HG03575 (cell line): ENCODE data around the gene ZNF791.
"Not testable (repeated sequence)": the region's sequence is repeated elsewhere in the genome, so short reads cannot be mapped to it uniquely, and the experiment has no call there.

ENCODE experiments used
- ATAC-seq: cut with Tn5 transposase; IDR thresholded peaks from one replicate; pipeline ENCODE4 v1.9.1; 2021; ENCODE audit not compliant: unreplicated experiment, insufficient number of reproducible peaks, low FRiP score; ENCODE audit errors: extremely low read depth

Gene ZNF791

DNA sequence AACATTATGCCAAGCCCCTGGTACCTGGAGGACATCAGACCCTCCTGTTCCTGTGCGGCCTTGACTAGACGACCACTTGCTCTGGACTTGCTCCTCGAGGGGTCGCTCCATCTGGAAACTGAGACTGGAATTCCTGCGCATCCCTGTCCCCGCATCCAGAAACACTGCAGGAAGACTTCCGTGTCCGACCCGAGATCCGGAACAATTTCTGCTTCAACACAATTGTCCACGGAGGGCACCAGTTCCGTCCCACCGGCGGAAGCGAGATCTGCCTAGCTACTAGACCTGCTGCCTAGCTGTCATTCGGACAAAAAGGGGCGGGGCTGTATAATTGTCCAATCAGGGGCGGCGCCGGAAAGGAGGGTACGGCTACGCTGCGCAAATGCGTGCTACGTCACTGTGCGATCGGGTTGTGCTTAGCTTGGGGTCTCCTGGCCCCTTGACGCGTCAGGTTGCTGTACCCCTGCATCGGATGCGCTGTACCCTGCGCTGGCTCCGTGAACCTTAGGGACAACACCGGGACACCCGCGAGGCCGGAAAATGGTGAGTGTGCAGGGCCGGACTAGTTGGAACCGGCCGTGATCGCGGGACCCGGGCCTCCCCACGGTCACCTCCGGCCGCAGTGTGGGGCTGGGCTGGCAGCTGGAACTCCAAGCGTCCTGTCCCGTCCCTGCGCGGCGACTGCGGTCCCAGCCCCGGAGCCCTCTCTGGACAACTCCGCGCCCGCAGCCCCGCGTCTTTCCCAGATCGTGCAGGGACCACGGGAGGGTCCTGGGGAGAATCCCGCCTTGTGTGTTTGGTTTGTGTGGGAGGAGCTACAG is at the start of gene ZNF791, which contains the start of gene ZNF490:
TSS of gene ZNF791 (plus strand) at position 381 of the 821 bp plus-strand sequence. CDS start at position 541, 160 bp downstream.
TSS of gene ZNF490 (minus strand) at position 274 of the 821 bp plus-strand sequence. CDS start at position 141, 133 bp downstream.
- ATAC-seq, result no peak

DNA sequence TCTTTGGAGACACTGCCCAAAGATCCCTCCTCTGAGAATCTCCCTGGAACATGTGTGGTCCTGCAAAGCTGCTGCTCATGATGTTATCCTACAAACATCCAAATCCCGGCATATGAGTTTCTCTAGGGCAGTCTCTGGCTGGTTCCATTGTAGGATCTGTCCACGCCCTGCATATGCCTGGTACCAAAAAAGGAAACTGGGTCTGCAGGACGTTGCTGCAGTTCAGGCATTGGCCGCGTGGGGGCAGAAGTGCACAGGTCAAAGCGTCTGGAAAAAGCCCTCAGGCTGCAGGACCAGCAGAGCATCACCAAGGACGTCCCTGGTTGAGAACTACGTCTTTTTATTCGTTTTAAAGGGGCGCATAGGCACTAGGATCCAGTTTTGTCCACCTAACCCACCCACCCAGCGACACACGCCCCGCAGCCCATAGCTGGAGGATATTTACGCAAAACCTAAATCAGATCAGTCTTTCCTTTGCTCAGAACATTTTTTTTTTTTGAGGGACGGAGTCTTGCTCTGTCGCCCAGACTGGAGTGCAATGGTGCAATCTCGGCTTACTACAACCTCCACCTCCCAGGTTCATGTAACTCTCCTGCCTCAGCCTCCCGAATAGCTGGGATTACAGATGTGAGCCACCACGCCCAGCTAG is 46.6 kb upstream of the ZNF791 start:
- no peak for ATAC-seq

DNA sequence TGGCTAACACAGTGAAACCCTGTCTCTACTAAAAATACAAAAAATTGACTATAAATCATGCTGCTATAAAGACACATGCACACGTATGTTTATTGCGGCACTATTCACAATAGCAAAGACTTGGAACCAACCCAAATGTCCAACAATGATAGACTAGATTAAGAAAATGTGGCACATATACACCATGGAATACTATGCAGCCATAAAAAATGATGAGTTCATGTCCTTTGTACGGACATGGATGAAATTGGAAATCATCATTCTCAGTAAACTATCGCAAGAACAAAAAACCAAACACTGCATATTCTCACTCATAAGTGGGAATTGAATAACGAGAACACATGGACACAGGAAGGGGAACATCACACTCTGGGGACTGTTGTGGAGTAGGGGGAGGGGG is 44.3 kb upstream of the ZNF791 start:
- ATAC-seq, result not testable (repeated sequence)

DNA sequence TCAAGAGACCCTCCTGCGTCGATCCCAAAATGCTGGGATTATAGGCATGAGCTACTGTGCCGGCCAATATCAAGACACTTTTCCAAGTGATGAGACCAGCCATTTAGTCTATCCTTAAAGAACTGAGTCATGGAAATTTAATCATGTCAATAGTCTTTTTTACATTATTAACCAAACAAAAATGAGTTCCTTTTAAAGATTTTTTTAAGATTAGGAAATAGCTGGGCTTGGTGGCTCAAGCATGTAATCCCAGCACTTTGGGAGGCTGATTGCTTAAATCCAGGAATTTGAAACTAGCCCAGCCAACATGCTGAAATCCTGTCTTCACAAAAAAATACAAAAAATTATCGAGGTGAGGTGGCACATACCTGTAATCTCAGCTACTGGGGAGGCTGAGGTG is 42.8 kb upstream of the ZNF791 start:
- ATAC-seq, result no peak

DNA sequence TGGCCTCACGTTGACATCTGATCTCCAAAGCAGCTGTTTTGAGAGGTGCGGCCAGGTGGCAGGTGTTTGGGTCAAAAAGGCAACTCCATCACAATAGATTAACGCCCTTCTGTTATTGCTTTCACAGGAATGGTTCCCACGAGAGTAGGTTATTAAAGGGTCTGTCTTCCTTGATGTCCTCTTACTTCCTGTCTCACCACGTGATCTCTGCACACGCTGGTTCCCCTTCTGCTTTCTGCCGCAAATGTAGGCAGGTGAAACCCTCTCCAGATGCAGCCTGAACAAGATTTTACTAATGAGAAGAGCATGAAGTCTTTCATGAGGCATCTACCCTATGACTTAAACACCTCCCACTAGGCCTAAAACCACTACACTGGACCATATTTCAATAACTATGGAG is 36.7 kb upstream of the ZNF791 start:
- ATAC-seq, result no peak

DNA sequence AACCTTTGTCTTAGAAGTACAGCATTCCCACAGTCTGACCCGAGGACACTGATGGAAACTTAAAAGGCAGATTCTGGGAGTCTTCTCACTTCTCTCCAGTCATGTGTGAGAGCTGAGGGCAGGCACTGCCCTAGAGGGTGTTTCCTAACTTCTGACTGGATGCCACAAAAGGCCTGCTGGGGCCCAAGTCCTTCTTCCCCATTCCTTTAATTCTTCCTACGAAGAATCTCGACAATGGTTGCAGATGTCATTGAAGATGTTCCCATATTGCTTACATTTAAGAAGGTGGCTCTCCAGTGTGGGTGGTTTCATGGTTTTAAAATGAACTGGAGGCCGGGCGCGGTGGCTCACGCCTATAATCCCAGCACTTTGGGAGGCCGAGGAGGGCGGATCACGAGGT is 32.1 kb upstream of the ZNF791 start:
- ATAC-seq, result no peak

DNA sequence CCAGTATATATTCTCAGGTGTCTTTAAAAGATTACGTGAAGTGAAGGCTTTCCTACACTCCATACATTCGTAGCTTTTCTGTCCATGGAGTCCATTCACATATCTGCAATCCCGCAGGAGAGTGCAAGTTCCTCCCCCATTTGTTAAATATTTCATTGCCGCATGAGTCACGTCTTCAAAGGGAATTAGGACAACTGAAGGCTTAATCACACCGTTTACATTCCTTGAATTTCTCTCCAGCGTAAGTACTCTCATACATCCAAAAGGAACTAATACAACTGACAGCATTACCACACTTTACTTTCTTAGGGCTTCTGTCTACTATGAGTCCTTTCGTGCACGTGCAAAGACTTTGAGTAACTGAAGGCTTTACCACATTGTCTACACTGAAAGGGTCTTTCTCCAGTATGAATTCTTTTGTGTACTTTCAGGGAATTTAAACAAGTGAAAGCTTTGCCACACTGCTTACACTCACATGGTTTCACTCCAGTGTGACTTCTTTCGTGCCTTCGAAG is 30.5 kb upstream of the ZNF791 start:
- ATAC-seq, result no peak

DNA sequence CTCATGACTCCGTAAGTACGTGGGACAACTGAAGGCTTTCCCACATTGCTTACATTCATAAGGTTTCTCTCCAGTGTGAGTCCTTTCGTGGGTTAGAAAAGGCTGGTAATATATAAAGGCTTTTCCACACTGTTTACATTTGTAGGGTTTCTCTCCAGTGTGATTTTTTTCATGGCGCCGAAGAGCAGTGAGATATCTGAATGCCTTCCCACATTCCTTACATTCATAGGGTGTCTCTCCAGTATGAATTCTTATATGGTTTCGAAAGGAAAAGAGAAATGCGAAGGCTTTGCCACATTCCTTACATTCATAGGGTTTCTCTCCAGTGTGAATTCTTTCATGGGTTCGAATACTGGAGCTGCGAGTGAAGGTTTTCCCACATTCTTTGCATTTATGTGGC is 29.6 kb upstream of the ZNF791 start:
- no peak for ATAC-seq

DNA sequence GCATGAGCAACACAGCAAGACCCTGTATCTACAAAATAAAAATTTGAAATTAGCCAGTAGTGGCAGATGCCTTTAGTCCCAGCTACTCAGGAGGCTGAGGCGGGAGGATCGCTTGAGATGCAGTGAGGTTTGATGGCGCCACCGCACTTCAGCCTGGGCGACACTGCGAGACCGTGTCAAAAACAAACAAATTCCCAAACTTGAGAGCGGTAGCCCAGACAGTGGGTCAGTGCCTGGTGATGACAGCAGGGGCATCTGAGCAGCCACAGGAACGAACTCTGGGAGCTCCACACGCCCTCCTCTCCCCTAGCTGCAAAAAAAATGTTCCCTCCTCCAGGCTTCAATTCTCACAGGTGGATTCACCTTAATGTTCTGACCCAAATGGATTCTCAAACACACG is 14.2 kb upstream of the ZNF791 start:
- no peak for ATAC-seq

DNA sequence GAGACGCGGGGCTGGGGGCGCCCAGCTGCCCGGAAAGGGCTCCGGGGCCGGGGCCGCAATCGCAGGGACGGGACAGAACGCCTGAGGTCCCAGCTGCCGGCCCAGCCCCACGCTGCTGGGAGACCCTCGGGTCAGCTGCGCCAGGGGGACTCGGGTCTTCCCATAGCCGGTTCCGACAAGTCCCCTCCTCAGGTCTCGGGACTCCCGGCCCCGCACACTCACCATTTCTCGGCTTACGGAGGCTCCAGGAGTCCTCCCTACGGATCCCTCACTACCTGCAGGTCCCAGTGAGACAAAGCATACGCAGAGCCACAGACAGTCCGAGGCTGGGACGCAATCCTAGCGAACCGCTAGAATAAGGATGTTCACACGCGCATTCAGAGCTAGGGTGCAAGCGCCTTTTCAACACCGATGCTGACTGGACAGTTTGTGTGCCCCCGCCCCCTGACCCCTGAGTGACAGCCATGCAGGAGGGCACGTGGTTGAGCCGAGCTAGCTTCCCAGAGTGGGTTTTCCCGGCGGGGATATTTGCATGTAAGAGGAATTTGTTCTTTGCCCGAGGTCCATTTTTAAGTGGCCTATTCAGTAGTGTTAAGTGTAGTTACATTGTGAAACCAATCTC is 13.7 kb upstream of the ZNF791 start:
- no peak for ATAC-seq

DNA sequence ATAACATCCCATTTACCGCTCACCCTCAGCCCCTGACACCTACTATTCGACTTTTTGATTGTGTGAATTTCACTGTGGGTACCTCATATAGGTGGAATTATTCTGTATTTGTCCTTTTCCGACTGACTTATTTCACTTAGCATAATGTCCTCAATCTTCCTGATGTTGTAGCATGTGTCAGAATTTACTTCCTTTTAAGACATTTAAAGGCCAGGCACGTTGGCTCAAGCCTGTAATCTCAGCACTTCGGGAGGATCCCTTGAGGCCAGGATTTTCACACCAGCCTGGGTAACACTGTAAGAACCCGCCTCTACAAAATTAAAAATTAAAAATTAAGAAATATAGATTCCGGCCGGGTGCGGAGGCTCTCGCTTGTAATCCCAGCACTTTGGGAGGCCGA is 13.1 kb upstream of the ZNF791 start:
- no peak for ATAC-seq

DNA sequence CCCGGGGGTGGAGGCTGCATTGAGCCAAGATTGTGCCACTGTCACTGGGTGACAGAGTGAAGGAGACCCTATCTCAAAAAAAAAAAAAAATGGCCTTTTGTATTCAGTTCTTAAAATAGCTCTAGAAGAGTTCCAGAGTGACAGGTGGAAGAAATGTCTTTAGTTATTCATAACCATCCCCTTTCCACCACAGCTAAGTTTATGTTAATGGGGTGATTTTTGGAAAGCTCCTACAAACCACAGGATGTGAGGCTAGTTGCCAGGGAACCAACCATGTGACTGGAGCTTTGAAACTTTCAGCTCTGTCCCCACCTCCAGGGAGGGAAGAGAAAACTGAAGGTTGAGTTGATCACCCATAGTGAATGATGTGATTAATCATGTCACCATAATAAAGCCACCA is 7.0 kb upstream of the ZNF791 start:
- no peak for ATAC-seq

DNA sequence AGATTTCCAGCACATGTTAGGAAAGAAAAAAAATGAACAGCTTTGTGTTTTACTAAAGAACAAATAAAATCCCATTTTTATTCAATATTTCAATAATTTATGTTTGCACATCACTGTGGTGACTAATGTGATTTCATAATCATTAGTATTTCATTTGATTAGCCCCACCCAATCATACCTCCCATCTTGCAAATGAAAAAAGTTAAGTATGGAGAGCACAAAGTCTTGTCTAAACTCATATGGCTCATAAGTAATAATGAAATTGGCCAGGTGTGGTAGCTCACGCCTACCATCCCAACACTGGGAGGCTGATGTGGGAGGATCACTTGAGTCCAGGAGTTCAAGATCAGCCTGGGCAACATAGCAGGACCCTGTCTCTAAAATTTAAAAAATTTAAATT is 3.9 kb upstream of the ZNF791 start:
- no peak for ATAC-seq

DNA sequence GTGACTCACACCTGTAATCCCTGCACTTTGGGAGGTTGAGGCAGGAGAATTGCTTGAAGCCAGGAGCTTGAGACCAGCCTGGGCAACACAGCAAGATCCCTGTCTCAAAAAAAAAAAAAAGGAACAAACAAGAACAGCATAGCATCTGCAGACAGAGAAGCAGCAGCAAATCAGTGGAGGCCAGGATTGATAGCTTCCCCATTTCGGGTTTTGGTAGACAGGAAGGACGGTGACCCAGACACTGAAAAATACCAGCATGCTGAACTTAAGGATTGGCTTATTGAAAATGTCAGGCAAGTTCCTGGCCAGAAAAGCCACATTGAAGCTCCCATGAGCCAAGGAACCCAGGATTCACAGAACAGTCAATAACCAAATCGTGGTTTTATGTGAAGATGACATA is 3.1 kb upstream of the ZNF791 start:
- no peak for ATAC-seq

DNA sequence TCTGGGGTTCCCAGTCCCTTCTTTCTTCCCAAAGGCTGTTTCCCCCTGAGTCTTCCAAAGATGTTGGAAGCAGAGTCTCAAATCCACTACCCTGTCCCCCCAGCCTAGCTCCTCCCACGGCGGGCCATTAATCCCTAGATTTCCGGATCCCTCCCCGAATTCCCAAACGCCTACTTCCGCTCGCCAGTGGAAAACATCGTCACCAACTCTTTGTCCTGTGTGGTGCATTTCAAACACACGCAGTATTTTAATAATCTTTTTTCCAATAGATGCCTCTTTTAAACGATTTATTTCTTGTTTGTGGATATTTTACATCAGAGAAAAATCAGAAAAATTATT is 610 bp downstream of the ZNF791 start:
- no peak for ATAC-seq

DNA sequence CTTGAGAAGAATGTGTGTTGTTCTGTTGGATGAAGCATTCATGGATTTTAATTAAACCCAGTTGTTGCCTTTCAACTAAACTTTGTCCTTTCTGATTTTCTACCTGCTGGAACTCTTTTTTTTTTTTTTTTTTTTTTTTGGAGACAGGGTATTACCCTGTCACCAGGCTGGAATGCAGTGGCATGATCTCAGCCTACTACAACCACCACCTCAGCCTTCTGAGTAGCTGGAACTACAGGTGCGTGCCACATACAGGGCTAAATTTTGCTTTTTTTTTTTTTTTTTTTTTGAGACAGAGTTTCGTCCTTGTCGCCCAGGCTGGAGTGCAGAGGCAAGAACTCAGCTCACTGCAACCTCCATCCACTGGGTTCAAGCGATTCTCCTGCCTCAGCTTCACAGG is 6.9 kb downstream of the ZNF791 start:
- no peak for ATAC-seq

DNA sequence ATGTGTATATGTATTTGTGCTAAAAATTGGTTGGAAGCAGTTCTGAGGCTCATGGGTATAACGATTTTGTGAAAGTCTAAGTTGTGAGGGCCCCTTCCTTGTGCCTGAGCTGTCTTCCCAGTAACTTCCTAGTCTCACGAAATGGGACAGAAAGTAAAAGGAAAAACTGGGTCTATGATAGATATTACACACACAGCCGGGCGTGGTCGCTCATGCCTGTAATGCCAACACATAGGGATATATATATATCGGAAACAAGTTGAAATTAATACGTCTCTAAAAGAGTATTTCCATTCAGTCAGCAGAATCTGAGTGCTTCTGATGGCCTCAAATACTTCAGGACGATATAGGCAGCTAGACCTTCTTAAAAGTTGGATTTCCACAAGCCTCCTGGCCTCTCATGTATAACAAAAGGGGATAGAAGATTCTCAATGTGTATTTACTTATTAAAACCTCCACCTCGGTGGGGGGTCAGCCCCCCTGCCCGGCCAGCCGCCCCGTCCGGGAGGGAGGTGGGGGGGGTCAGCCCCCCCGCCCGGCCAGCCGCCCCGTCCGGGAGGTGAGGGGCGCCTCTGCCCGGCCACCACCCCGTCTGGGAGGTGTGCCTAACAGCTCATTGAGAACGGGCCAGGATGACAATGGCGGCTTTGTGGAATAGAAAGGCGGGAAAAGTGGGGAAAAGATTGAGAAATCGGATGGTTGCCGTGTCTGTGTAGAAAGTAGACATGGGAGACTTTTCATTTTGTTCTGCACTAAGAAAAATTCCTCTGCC is 10.7 kb downstream of the ZNF791 start:
- ATAC-seq, result not testable (repeated sequence)

DNA sequence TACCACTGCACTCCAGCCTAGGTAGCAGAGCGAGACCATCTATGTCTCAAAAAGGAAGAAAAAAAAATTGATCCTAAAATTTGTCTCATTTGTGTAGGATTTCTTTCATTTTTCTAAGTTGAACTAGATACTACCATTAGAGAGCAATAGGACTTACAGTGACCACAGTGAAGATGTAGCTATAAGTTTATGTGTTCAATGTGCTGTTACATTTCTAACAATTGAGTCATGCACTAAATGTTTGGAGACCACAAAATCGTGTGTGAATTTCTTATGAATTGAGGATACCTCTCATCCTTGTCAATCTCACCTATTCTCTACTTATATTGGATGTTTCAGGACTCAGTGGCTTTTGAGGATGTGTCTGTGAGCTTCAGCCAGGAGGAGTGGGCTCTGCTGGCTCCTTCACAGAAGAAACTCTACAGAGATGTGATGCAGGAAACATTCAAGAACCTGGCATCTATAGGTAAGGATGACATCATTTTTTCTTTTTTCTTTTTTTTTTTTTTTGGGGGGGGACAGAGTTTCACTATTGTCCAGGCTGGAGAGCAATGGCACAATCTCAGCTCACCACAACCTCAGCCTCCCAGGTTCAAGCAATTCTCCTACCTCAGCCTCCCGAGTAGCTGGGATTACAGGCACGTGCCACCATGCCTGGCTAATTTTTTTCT is 12.8 kb downstream of the ZNF791 start:
- ATAC-seq, result no peak

DNA sequence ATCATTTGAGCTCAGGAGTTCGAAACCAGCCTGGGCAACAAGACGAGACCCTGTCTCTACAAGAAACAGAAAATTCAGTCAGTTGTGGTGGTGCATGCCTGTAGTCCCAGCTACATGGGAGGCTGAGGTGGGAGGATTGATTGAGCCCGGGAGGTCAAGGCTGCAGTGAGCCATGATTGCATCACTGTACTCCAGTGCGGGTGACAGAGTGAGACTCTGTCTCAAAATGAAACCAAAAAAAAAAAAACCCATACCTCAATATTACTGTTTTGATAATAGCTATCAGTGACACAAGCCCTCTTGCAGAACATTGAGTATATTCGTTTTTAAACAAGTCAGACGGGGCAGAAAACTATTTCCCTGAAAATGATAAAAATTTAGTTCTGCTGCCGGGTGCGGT is 16.2 kb downstream of the ZNF791 start:
- ATAC-seq, result no peak
